Stimulated activated CD4-positive, alpha-beta T cell treated with anti-CD3 and anti-CD28 coated beads, Interleukin-1b, Interleukin-23, amount 100 ng/mL, for 24 hours (primary cell): Measurements from ENCODE around the gene PNP.
"Not testable (repeated sequence)": the region's sequence is repeated elsewhere in the genome, so short reads cannot be mapped to it uniquely, and the experiment has no call there.

Experiments used
- DNase-seq, 4 experiments: peaks; one replicate each; pipeline ENCODE4 v3.0.0-alpha.2; 2020; ENCODE audit warnings: low read depth in 4 of 4, low spot score in 1 of 4

PNP gene

DNA sequence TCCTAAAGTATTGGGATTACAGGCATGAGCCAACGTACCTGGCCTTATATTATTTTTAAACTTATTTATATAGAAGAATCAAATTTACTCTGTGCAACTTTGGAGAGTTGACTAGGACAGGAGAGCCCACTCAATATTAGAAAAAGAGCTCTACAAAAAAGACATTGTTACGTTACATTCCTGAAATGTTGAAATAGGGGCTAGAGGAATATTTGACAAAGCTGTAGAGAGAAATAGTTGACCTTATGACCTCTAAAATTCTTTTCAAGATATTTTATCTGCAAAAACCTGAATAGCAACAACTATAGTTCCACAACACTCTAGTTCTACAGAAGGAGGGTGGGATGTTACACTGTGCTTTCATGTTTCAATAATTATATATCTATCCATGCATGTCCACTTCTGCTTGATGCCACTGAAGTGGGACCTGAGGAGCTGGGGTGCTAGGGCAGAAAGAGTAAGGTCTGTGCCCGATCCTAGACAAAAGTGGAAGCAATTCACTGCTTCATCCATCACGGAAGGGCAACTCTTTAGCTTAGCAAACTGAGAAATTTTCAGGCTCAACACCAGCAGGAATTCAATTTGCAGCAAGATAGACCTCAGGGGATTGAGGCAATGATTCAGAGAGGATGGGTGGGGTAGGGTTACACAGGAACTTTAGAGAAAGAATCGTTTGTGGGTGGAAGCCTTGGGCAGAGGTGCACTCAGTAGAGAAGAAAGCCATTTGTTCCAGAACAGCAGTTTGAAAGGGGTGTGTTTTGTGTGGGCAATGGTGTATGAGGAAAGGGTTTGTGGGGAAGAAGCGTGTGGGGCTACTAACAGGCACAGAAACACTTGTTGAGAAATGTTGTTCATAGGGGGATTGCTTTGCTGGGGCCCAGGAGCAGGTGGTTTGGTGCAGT, 20.1 kb downstream of the PNP start:
- DNase-seq: no peak

- no peak for DNase-seq
These were observed 21.4 kb downstream of the PNP start for GRCh38 chr14:20490563-20490962.

DNA sequence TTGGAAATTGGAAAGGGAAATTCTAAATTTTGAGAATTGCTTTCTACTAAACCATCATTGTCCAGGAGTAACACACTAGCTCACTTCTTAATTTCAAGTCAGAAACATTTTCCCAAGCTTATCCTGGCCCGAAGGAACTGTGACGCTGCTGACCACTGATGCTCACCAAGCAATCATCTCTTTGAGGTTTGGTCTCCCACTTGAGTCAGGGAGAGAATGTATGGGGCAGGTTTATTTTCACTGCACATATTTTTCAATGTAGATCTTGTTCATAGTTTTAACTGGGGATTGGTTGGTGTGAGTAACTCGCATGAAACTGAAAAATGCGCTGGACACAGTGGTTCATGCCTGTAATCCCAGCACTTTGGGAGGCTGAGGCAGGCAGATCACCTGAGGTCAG, 23.3 kb downstream of the PNP start:
- no peak for DNase-seq

GRCh38 chr14:20493634-20494033, 24.4 kb downstream of the PNP start:
- no peak for DNase-seq

DNA sequence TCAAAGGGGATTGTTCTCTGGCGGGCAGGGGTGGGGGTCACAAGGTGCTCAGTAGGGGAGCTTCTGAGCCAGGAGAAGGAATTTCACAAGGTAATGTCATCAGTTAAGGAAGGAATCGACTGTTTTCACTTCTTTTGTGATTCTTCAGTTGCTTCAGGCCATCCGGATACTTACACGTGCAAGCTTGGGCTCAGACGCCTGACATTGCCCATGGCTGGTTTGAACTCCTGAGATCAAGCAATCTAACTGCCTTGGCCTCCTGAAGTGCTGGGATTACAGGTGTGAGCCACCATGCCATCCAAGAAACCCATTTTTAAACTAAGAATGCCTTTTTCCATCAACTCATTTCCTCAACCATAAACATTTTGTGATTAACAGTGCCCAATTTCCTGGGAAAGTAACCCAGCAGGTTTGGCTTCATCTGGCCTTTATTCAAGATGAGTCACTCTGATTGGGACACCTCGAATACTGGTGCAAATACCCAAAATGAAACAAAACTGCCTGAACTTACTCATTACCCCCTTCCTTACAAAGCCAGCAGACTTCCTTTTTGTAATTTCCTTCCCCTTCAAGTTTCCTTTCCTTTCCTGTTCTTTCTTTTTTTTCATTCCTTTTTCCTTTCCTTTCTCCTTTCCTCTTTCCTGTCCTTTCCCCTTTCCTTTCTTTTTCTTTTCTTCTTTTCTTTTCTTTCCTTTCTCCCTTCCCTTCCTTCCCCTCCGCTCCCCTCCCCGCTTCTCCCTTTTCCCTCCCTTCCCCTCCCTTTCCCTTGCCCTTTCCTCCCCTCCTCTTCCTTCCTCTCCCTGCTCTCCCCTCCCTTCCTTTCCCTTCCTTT, 25.9 kb downstream of the PNP start:
- no peak for DNase-seq

DNA sequence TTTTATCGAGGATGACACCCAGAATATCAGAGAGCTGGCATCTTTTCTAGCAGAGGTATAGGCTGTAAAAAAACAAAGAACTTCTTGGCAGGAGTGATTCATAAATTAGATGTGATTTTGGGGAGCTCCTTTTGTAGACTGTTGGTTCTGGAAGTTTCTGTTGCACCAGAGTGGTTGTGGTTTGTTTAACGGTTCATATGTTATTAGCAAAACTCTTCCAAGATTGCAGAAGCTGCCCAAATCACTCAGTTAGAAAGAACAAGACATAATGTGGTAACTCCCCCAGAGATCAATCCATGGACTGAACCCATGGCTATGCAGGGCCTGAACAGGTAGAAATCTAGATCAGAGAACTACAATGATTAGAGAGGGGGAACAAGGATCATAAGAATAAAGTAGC, 29.4 kb downstream of the PNP start:
- DNase-seq: no peak

DNA sequence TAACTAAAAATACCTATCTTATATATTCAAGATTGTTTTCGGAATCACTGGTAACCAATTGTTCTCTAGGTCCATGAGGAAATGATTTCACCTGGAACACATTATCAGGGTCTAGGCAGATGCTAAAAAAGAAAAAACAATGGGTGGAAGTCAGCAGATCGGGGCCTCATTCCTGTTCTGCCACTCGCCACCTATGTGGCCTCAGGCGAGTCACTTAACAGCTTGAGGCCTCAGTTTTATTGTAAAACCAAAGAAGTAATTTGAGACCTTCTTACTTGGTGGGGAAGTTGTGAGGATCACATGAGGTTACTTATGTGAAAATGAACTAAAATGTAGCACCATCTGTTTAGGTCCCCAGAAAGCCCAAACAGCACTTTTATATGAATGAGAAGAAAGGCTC, 29.9 kb downstream of the PNP start:
- DNase-seq: no peak

GRCh38 chr14:20499881-20500280, 30.7 kb downstream of the PNP start:
- no peak for DNase-seq

DNA sequence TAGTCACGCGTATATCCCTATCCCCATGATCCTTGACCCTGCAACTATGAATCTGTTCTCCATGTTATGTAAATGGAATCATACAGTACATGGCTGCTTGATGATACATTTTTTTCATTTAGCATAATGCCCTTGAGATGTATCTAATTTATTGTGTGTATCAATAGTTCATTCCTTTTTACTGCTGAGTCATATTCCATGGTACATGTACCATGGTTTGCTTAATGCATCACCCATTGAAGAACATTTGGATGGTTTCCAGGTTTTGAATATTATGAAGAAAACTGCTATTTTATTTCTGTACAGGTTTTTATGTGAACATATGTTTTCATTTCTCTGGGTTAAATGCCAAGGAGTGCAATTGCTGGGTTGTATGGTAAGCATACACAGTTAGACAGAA, 32.1 kb downstream of the PNP start:
- no peak for DNase-seq

DNA sequence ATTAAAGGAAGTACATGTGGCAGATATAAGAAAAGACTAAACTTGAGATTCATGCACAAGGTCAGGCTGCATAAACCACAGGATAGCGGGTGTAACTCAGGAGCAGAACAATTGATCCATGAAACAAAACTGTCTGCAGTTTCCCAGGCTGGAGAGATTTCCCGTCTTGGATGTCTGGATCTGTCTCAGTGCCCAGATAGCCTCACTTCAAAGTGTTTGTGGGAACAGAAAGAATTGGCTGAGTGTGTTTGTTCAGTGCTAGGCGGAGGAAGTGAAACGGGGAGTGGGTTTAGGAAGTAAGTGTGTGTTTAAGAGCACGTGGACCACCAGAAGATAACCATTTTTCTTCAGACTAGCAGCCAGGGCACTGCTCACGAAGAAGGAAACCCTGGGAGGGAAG, 34.7 kb downstream of the PNP start:
- no peak for DNase-seq

DNA sequence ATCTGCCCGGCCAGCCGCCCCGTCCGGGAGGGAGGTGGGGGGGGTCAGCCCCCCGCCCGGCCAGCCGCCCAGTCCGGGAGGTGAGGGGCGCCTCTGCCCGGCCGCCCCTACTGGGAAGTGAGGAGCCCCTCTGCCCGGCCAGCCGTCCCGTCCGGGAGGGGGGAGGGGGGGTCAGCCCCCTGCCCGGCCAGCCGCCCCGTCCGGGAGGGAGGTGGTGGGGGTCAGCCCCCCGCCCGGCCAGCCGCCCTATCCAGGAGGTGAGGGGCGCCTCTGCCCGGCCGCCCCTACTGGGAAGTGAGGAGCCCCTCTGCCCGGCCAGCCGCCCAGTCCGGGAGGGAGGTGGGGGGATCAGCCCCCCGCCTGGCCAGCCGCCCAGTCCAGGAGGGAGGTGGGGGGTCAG, 37.1 kb downstream of the PNP start:
- DNase-seq: not testable (repeated sequence)

GRCh38 chr14:20506752-20507151, 37.5 kb downstream of the PNP start:
- DNase-seq: not testable (repeated sequence)

GRCh38 chr14:20507537-20507936, 38.3 kb downstream of the PNP start:
- DNase-seq: not testable (repeated sequence)

DNA sequence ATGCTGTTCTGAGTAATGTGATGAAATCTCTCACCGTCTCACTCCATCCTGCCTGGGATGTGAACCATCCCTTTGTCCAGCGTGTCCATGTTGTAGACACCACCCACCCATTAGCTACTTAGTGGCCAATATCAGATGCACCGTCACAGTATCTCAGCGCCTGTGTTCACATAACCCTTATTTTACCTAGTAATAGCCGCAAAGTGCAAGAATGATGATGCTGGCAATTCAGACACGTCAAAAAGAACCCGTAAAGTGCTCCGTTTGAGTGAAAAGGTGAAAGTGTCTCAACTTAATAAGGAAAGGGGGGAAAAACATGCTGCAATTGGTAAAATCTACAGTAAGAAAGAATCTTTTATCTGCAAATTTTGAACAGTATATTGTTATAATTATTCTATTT, 39.2 kb downstream of the PNP start:
- DNase-seq: no peak

GRCh38 chr14:20512177-20512905, 43.1 kb downstream of the PNP start:
- no peak for DNase-seq

DNA sequence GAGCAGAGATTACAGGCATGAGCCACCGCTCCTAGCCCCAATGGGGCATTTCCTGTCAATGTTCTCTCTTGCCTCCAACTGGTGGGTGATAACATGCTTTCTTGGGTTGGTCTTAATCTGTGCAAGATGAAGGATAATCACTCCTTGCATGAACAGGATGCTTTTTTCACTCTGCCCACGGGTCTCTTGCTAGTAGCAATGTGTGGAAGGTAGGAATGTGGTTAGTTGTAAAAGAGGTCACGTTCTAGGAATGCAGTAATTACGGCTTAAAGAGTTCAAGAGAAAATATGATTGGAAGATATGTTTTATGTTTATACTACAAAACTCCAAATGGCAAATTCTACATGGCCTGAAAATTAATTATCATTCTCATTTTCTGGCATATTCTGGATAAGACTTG, 46.6 kb downstream of the PNP start:
- no peak for DNase-seq

- DNase-seq: no peak
These were observed 47.7 kb downstream of the PNP start for GRCh38 chr14:20516921-20517320.

GRCh38 chr14:20522332-20522731, 53.1 kb downstream of the PNP start:
- no peak for DNase-seq

GRCh38 chr14:20524027-20524426, 54.8 kb downstream of the PNP start:
- DNase-seq: no peak
